VCaP (cell line): ENCODE results near the gene ERC2.

Experiments
- H3K27ac ChIP-seq: fragments of 450-650 bp; 2 replicates; pipeline ENCODE4 v1.5.1; 2017
- TF ChIP-seq, protein P1 (sequence below): fragments of 450-650 bp; conservative IDR thresholded peaks from 2 replicates; pipeline ENCODE4 v1.5.1; 2017; ENCODE audit warnings: mild to moderate bottlenecking, moderate library complexity

Gene ERC2

GRCh38 chr3:56389183-56389830 lies 79.0 kb downstream of the ERC2 start:
- TF ChIP-seq, protein P1, sequence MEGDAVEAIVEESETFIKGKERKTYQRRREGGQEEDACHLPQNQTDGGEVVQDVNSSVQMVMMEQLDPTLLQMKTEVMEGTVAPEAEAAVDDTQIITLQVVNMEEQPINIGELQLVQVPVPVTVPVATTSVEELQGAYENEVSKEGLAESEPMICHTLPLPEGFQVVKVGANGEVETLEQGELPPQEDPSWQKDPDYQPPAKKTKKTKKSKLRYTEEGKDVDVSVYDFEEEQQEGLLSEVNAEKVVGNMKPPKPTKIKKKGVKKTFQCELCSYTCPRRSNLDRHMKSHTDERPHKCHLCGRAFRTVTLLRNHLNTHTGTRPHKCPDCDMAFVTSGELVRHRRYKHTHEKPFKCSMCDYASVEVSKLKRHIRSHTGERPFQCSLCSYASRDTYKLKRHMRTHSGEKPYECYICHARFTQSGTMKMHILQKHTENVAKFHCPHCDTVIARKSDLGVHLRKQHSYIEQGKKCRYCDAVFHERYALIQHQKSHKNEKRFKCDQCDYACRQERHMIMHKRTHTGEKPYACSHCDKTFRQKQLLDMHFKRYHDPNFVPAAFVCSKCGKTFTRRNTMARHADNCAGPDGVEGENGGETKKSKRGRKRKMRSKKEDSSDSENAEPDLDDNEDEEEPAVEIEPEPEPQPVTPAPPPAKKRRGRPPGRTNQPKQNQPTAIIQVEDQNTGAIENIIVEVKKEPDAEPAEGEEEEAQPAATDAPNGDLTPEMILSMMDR: no peak
- no peak overlapping the region for H3K27ac ChIP-seq

- H3K27ac ChIP-seq: no peak overlapping the region
- TF ChIP-seq, protein P1: no peak
Measured at GRCh38 chr3:56383092-56383491, 85.2 kb downstream of the ERC2 start.

- TF ChIP-seq, protein P1: no peak
- H3K27ac ChIP-seq: no peak overlapping the region
Measured at GRCh38 chr3:56379723-56380287, 88.5 kb downstream of the ERC2 start.

GRCh38 chr3:56375654-56376053 lies 92.6 kb downstream of the ERC2 start:
- TF ChIP-seq, protein P1: no peak
- H3K27ac ChIP-seq: no peak overlapping the region

DNA sequence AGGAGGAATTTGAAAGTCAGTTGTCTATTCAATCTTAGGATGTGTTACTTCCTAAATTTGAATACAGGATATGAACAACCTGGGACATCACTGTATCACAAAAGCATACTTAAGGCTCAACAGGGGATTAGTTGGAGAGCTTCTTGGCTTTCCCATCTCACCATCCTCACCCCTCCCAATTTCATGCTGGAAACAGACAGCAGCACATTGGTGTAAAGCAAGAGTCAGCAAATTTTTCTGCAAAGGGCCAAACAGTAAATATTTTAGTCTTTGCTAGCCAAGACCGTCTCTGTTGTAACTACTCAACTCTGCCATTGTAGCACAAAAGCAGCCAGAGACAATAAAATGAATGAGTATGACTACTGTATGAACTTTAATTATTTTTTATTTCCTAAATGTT lies 94.9 kb downstream of the ERC2 start:
- TF ChIP-seq, protein P1: no peak
- no peak overlapping the region for H3K27ac ChIP-seq

GRCh38 chr3:56370991-56371775 lies 97.1 kb downstream of the ERC2 start:
- TF ChIP-seq, protein P1: no peak
- no peak overlapping the region for H3K27ac ChIP-seq

DNA sequence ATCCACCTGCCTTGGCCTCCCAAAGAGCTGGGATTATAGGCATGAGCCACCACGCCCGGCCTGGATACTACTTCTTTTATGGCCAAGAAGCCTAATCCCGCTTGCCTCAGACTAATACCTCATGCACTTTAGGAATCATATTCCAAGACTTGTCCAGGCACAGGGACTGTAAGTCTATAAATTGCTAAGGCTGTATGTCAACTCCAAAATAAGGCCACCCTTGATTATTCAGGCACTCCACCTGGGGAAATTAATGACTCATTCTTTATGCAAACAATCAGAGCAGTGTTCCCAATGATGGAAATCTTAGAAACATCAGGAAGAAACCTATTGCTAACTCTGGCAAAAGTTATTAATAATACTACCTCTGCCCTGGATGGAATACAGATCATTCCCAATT lies 98.4 kb downstream of the ERC2 start:
- no peak overlapping the region for H3K27ac ChIP-seq
- TF ChIP-seq, protein P1: no peak
